ENCODE measurements around the gene ATRAID. TPM values are rescaled to one million over a fixed set of nuclear protein-coding genes. Genes with fewer than 3 reads are reported as not detected.
"Not testable (repeated sequence)": the region's sequence is repeated elsewhere in the genome, so short reads cannot be mapped to it uniquely, and the experiment has no call there.

ATRAID gene
- total RNA-seq, 4 donors from 2014 or later: 118 to 143 (median 130) TPM

GRCh38 chr2:27186613-27187345 lies 25.1 kb upstream of the ATRAID start:
- peaks cover 8 to 21% (median 18%) of the 10 kb centered on the region in 4 donors for H3K4me1 ChIP-seq
- H3K9me3 ChIP-seq: no peaks in the 10 kb centered on the region
- DNase-seq (ENCODE audit: extremely low spot score): no peak
- H3K36me3 ChIP-seq: no peaks in the 10 kb centered on the region
- H3K4me3 ChIP-seq: no peak overlapping the region
- H3K27me3 ChIP-seq: no peaks in the 10 kb centered on the region
- intact Hi-C loops (cut with DNase I): no loop called here
- no peak overlapping the region for H3K27ac ChIP-seq (replicated peaks in 1 of 4)
- WGBS: 72% methylated on average over 6 of the region's 6 CpGs
- TF ChIP-seq POLR2A (IDR thresholded peaks at IDR 0.05; ENCODE audit: low read depth) (no peak), CTCF (IDR thresholded peaks at IDR 0.05) (no peak), POLR2AphosphoS5 (IDR thresholded peaks at IDR 0.05) (no peak), EP300 (IDR thresholded peaks at IDR 0.05) (no peak)

DNA sequence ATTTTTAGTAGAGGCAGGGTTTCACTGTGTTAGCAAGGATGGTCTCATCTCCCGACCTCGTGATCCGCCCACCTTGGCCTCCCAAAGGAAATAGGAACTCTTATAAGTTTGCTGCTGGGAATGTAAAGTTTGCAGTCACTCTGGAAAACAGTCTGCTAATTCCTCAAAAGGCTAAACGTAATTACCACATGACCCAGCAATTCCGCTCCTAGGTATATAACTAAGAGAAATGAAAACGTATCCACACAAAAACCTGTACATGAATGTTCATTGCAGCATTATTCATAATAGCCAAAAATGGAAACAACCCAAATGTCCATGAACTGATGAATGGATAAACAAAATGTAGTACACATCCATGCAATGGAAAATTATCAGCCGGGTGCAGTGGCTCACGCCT lies 21.9 kb upstream of the ATRAID start:
- WGBS: 91% methylated on average over 8 of the region's 8 CpGs
- intact Hi-C loops (cut with DNase I): loop anchor here (5.0 kb wide), 1 partner anchor 93 kb away; no protein-coding TSS in a partner anchor
- Histone ChIP-seq H3K9me3 (no peaks in the 10 kb centered on the region), H3K4me1 (peaks cover 8 to 15% (median 10%) of the 10 kb centered on the region in 4 donors), H3K27me3 (no peaks in the 10 kb centered on the region), H3K4me3 (no peak overlapping the region), H3K36me3 (no peaks in the 10 kb centered on the region), H3K27ac (replicated peaks in 1 of 4) (no peak overlapping the region)
- no peak for DNase-seq (ENCODE audit: extremely low spot score)
- TF ChIP-seq EP300 (IDR thresholded peaks at IDR 0.05): no peak
- TF ChIP-seq POLR2AphosphoS5 (IDR thresholded peaks at IDR 0.05): no peak
- TF ChIP-seq CTCF (IDR thresholded peaks at IDR 0.05): no peak
- no peak for TF ChIP-seq POLR2A (IDR thresholded peaks at IDR 0.05; ENCODE audit: low read depth)

- Histone ChIP-seq H3K36me3 (no peaks in the 10 kb centered on the region), H3K4me1 (peaks cover 0 to 2% (median under 1%) of the 10 kb centered on the region in 4 donors), H3K9me3 (no peaks in the 10 kb centered on the region), H3K27me3 (no peaks in the 10 kb centered on the region), H3K27ac (replicated peaks in 1 of 4) (no peak overlapping the region), H3K4me3 (no peak overlapping the region)
- intact Hi-C loops (cut with DNase I): loop anchor here (5.0 kb wide), 1 partner anchor 94 kb away; no protein-coding TSS in a partner anchor
- DNase-seq (ENCODE audit: extremely low spot score): no peak
- WGBS: 40% methylated on average over 8 of the region's 8 CpGs
- TF ChIP-seq CTCF (IDR thresholded peaks at IDR 0.05) (peak; percentile 47 to 55 (median 53)), POLR2AphosphoS5 (IDR thresholded peaks at IDR 0.05) (no peak), EP300 (IDR thresholded peaks at IDR 0.05) (no peak)
Measured at GRCh38 chr2:27191070-27191829, 20.6 kb upstream of the ATRAID start.

DNA sequence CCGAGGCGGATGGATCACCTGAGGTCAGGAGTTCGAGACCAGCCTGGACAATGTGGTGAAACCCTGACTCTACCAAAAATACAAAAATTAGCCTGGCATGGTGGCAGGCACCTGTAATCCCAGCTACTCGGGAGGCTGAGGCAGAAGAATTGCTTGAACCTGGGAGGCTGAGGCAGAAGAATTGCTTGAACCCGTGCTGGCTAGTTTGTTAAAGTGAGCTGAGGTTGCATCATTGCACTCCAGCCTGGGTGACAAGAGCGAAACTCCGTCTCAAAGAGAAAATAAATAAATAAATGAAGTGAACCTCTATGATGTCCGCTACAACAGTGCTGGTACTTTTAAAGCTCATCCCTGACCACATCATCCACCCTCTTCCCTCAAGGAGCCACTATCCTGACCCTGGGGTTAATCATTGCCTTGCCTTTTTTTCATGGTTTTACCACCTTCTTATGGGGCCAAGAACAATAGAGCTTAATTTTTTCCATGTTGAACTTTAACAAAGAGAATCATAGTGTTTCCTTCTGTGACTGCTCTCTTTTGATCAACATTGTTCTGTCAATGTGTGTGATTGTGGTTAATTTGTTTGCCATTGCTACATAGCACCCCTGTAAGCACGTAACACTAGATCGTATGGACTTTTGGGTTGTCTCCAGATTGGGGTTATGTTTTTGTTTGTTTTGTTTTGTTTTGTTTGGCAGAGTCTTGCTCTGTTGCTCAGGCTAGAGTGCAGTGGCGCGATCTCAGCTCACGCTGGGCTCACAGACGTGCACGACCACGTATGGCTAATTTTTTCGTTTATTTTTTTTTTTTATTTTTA lies 17.1 kb upstream of the ATRAID start:
- no peak for DNase-seq (ENCODE audit: extremely low spot score)
- TF ChIP-seq EP300 (IDR thresholded peaks at IDR 0.05): no peak
- no peak for TF ChIP-seq POLR2A (IDR thresholded peaks at IDR 0.05; ENCODE audit: low read depth)
- no peak for TF ChIP-seq POLR2AphosphoS5 (IDR thresholded peaks at IDR 0.05)
- TF ChIP-seq CTCF (IDR thresholded peaks at IDR 0.05): no peak
- Histone ChIP-seq H3K27me3 (no peaks in the 10 kb centered on the region), H3K27ac (replicated peaks in 1 of 4) (no peak overlapping the region), H3K4me3 (no peak overlapping the region), H3K4me1 (no peaks in the 10 kb centered on the region), H3K36me3 (peaks cover 0 to 6% (median 2%) of the 10 kb centered on the region in 4 donors), H3K9me3 (no peaks in the 10 kb centered on the region)
- intact Hi-C loops (cut with DNase I): loop anchor here (5.0 kb wide), 1 partner anchor 97 kb away; no protein-coding TSS in a partner anchor
- WGBS: 77% methylated on average over 17 of the region's 17 CpGs

- DNase-seq (ENCODE audit: extremely low spot score); H3K27ac ChIP-seq (replicated peaks in 1 of 4); H3K9me3 ChIP-seq; H3K4me1 ChIP-seq; H3K27me3 ChIP-seq; intact Hi-C loops (cut with DNase I); H3K4me3 ChIP-seq: not testable (repeated sequence)
- H3K36me3 ChIP-seq: peaks cover 7 to 16% (median 11%) of the 10 kb centered on the region in 4 donors
- 86% methylated on average over 3 of the region's 3 CpGs for WGBS
Measured at GRCh38 chr2:27195799-27196198, 16.0 kb upstream of the ATRAID start.

- H3K4me1 ChIP-seq; H3K27me3 ChIP-seq; H3K9me3 ChIP-seq; intact Hi-C loops (cut with DNase I); DNase-seq (ENCODE audit: extremely low spot score); H3K4me3 ChIP-seq; H3K27ac ChIP-seq (replicated peaks in 1 of 4): not testable (repeated sequence)
- H3K36me3 ChIP-seq: peaks cover 14 to 39% (median 32%) of the 10 kb centered on the region in 4 donors
- 94% methylated on average over 3 of the region's 3 CpGs for WGBS
Measured at GRCh38 chr2:27198068-27198467, 13.8 kb upstream of the ATRAID start.

All from esophagus muscularis mucosa (tissue), 4 donors.